ENCODE results near the gene BTBD18. TPM values are rescaled to one million over a fixed set of nuclear protein-coding genes. Genes with fewer than 3 reads are reported as not detected.

The BTBD18 gene
- total and polyA plus RNA-seq, 2 of the 13 experiments (the other 11 are each of a cell fraction or from before 2014, with no cell fraction given), result not detected

GRCh38 chr11:57778318-57779037 is 26.9 kb upstream of the BTBD18 start (continued):
- TF ChIP-seq ZNF3 (CRISPR knock-in tag; IDR thresholded peaks at IDR 0.05), result no peak
- TF ChIP-seq BCL3 (CRISPR knock-in tag; IDR thresholded peaks at IDR 0.05), result no peak
- no peak for TF ChIP-seq DDIT3 (CRISPR knock-in tag; IDR thresholded peaks at IDR 0.05)
- no peak for TF ChIP-seq HNRNPH1 (optimal IDR thresholded peaks at IDR 0.05; ENCODE audit: low read depth, low read length)
- TF ChIP-seq ZNF747 (CRISPR knock-in tag; IDR thresholded peaks at IDR 0.05; ENCODE audit: borderline replicate concordance), result peak; percentile 80; the same call in 1 of the 2 replicates
- no peak for TF ChIP-seq ZNF562 (CRISPR knock-in tag; IDR thresholded peaks at IDR 0.05; ENCODE audit: borderline replicate concordance)
- TF ChIP-seq GATAD2A (CRISPR knock-in tag; IDR thresholded peaks at IDR 0.05), result peak; percentile 94
- TF ChIP-seq DBP (CRISPR knock-in tag; IDR thresholded peaks at IDR 0.05; ENCODE audit: not compliant biosample characterization), result no peak
- no peak for TF ChIP-seq ZSCAN21 (CRISPR knock-in tag; IDR thresholded peaks at IDR 0.05; ENCODE audit: borderline replicate concordance)
- TF ChIP-seq NR2F6 (IDR thresholded peaks at IDR 0.05), result peak; percentile 48; the same call in 1 of the 2 replicates
- peak; percentile 70; the same call in 1 of the 2 replicates for TF ChIP-seq NR2F6 (CRISPR knock-in tag; IDR thresholded peaks at IDR 0.05)
- TF ChIP-seq ZNF260 (CRISPR knock-in tag; IDR thresholded peaks at IDR 0.05; ENCODE audit: borderline replicate concordance, low read depth), result no peak
- no peak for TF ChIP-seq ZNF33B (CRISPR knock-in tag; IDR thresholded peaks at IDR 0.05)
- TF ChIP-seq NFIC (IDR thresholded peaks at IDR 0.05; ENCODE audit: low read length), result peak; percentile 98
- no peak for TF ChIP-seq ZBTB2 (CRISPR knock-in tag; IDR thresholded peaks at IDR 0.05; ENCODE audit: low read depth)
- peak; percentile 95 for TF ChIP-seq FOXP4 (CRISPR knock-in tag; IDR thresholded peaks at IDR 0.05)
- TF ChIP-seq ZSCAN22 (CRISPR knock-in tag; IDR thresholded peaks at IDR 0.05), result no peak
- TF ChIP-seq, protein P1, sequence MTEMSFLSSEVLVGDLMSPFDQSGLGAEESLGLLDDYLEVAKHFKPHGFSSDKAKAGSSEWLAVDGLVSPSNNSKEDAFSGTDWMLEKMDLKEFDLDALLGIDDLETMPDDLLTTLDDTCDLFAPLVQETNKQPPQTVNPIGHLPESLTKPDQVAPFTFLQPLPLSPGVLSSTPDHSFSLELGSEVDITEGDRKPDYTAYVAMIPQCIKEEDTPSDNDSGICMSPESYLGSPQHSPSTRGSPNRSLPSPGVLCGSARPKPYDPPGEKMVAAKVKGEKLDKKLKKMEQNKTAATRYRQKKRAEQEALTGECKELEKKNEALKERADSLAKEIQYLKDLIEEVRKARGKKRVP (CRISPR knock-in tag; IDR thresholded peaks at IDR 0.05), result peak in 1 of 2 experiments; percentile 50; a peak in 1 of 4 replicates
- TF ChIP-seq NR2F2 (IDR thresholded peaks at IDR 0.05; ENCODE audit: borderline replicate concordance, low read depth), result no peak
- no peak for TF ChIP-seq TSC22D2 (CRISPR knock-in tag; IDR thresholded peaks at IDR 0.05; ENCODE audit: borderline replicate concordance)
- peak; percentile 52; the same call in 1 of the 2 replicates for TF ChIP-seq NR2C2 (CRISPR knock-in tag; IDR thresholded peaks at IDR 0.05; ENCODE audit: borderline replicate concordance)
- no peak for TF ChIP-seq ZNF674 (CRISPR knock-in tag; IDR thresholded peaks at IDR 0.05; ENCODE audit: low read depth)

All from HepG2 (cell line).